K562 (cell line): ENCODE data around the gene PCOLCE2. TPM values are rescaled to one million over a fixed set of nuclear protein-coding genes. Genes with fewer than 3 reads are reported as not detected.

Source experiments
- ATAC-seq: fragments of 200-7000 bp; cut with Tn5 transposase; 3 replicates; pipeline ENCODE4 v1.9.1; 2020; ENCODE audit warnings: moderate library complexity
- BruUV-seq: library from RNA; stranded (reverse); fragments of 400-500 nt; replicated peaks from 2 replicates; lab custom pipeline; 2021; lab: Mats Ljungman, UMichigan
- CTCF ChIA-PET: fragments of 300-600 bp; formaldehyde crosslinking; extraction: SDS; loops from one replicate; lab custom pipeline; 2021; ENCODE audit warnings: low intra/inter-chr PET ratio; lab: Yijun Ruan, JAX
- POLR2A ChIA-PET: fragments of 300-600, 350-650 bp; sonication (Branson Sonifier 250); formaldehyde crosslinking; extraction: SDS; loops from one replicate; lab custom pipeline; 2021; ENCODE audit warnings: antibody characterized with exemption, inconsistent platforms; lab: Yijun Ruan, JAX
- DNase-seq, 4 experiments: peaks; one replicate each; pipeline versions ENCODE4 v3.0.0 to v3.0.0-alpha.2; 2011 to 2018; ENCODE audit warnings: low spot score in 3 of 4, mixed read lengths in 3 of 4; ENCODE audit errors: extremely low read depth in 1 of 4
- FAIRE-seq: peaks from 2 replicates; lab custom pipeline; 2011; peaks lifted over from hg19 to GRCh38; lab: Jason Lieb, UNC
- H2AFZ ChIP-seq: 2 replicates; pipeline ENCODE4 v1.6.0; 2011; ENCODE audit warnings: low read depth, low read length, control low read depth, inconsistent platforms
- H3K27ac ChIP-seq: fragments of 200-600 bp; 3 replicates; pipeline ENCODE4 v1.8.0; 2011; ENCODE audit warnings: low read depth, mild to moderate bottlenecking, control low read depth, inconsistent platforms, low read length, moderate library complexity, mixed read lengths; ENCODE audit errors: extremely low read depth
- H3K27me3 ChIP-seq, 2 experiments: fragments of 300-600 bp in 1 of 2; 2 replicates in 1 of 2; 3 replicates in 1 of 2; pipeline versions ENCODE4 v1.6.0 to v1.8.0; 2011; ENCODE audit warnings: inconsistent platforms in 2 of 2, low read length in 2 of 2, mild to moderate bottlenecking in 1 of 2, mixed read lengths in 1 of 2, moderate library complexity in 1 of 2; ENCODE audit not compliant: control insufficient read depth in 2 of 2, insufficient read depth in 2 of 2
- H3K36me3 ChIP-seq: fragments of 300-600 bp; 3 replicates; pipeline ENCODE4 v1.8.0; 2011; ENCODE audit warnings: mild to moderate bottlenecking, low read length, inconsistent platforms; ENCODE audit not compliant: control insufficient read depth, insufficient read depth
- H3K4me1 ChIP-seq, 2 experiments: fragments of 200-600 bp in 1 of 2; replicated peaks in 1 of 2; 2 replicates in 1 of 2; 3 replicates in 1 of 2; pipeline versions ENCODE4 v1.5.1 to v1.8.0; 2011; ENCODE audit warnings: inconsistent platforms in 2 of 2, low read length in 2 of 2, mild to moderate bottlenecking in 1 of 2, mixed read lengths in 1 of 2, moderate library complexity in 1 of 2; ENCODE audit not compliant: control insufficient read depth in 2 of 2, insufficient read depth in 2 of 2
- H3K4me2 ChIP-seq: 2 replicates; pipeline ENCODE4 v1.6.1; 2011; ENCODE audit warnings: low read length, control low read depth, inconsistent platforms, mixed read lengths; ENCODE audit not compliant: insufficient read depth
- H3K4me3 ChIP-seq: fragments of 200-600 bp; sonication (generic), shearing (Covaris generic); 2 replicates; pipeline ENCODE4 v1.5.1; 2016; ENCODE audit warnings: control low read depth, inconsistent platforms
- H3K79me2 ChIP-seq: fragments of 200-600 bp; 3 replicates; pipeline ENCODE4 v1.8.0; 2011; ENCODE audit warnings: low read length, inconsistent platforms; ENCODE audit not compliant: control insufficient read depth, insufficient read depth
- H3K9ac ChIP-seq, 2 experiments: 2 replicates each; pipeline versions ENCODE4 v1.6.0 to v1.6.1; 2011; ENCODE audit warnings: low read depth in 2 of 2, low read length in 2 of 2, control low read depth in 1 of 2, inconsistent platforms in 1 of 2, mild to moderate bottlenecking in 1 of 2, mixed read lengths in 1 of 2; ENCODE audit not compliant: insufficient read depth in 1 of 2
- H3K9me1 ChIP-seq: one replicate; pipeline ENCODE4 v1.6.0; 2011; ENCODE audit warnings: inconsistent platforms, mild to moderate bottlenecking, low read length, moderate library complexity; ENCODE audit not compliant: control insufficient read depth, insufficient read depth
- H3K9me3 ChIP-seq: replicated peaks from 2 replicates; pipeline ENCODE4 v1.5.1; 2011; ENCODE audit warnings: low read depth, low read length, inconsistent platforms; ENCODE audit not compliant: control insufficient read depth, insufficient read depth
- H4K20me1 ChIP-seq: replicated peaks from 2 replicates; pipeline ENCODE4 v1.6.1; 2011; ENCODE audit warnings: low read length, inconsistent platforms, mixed read lengths; ENCODE audit not compliant: control insufficient read depth, insufficient read depth
- ADNP ChIP-seq: fragments of 200-800 bp; sonication (Bioruptor generic); IDR thresholded peaks from 2 replicates; pipeline ENCODE4 v1.6.1; 2016; ENCODE audit warnings: missing genetic modification characterization, missing compliant biosample characterization
- ARID2 ChIP-seq: fragments of 450-650 bp; IDR thresholded peaks from 2 replicates; pipeline ENCODE4 v1.6.1; 2017; ENCODE audit warnings: antibody characterized with exemption, mild to moderate bottlenecking
- CBFA2T2 ChIP-seq: fragments of 450-650 bp; conservative IDR thresholded peaks from 2 replicates; pipeline ENCODE4 v1.6.1; 2017; ENCODE audit warnings: mild to moderate bottlenecking
- CBFB ChIP-seq: sonication (generic); formaldehyde crosslinking; IDR thresholded peaks from 2 replicates; pipeline ENCODE4 v1.4.0; 2020; ENCODE audit warnings: mild to moderate bottlenecking, missing genetic modification reagents
- CHD4 ChIP-seq: fragments of 200-600 bp; sonication (generic); IDR thresholded peaks from 3 replicates; pipeline ENCODE4 v1.6.1; 2012; ENCODE audit warnings: low read depth, mild to moderate bottlenecking, mixed read lengths, low read length, inconsistent platforms; ENCODE audit not compliant: insufficient read depth, insufficient replicate concordance, poor library complexity, severe bottlenecking
- ETV6 ChIP-seq, 3 experiments: fragments of 150-350 bp in 1 of 3; sonication (generic) in 1 of 3; formaldehyde crosslinking in 1 of 3; IDR thresholded peaks; 2 replicates each; pipeline versions ENCODE4 v1.6.1 to v1.8.0; 2014 to 2022; ENCODE audit warnings: borderline replicate concordance in 2 of 3, low read depth in 2 of 3, antibody characterized with exemption in 1 of 3, low read length in 1 of 3, mild to moderate bottlenecking in 1 of 3, missing genetic modification reagents in 1 of 3
- GMEB1 ChIP-seq: fragments of 250-450 bp; sonication (Bioruptor Pico); IDR thresholded peaks from 2 replicates; pipeline ENCODE4 v1.4.0; 2020; ENCODE audit warnings: mild to moderate bottlenecking
- KLF6 ChIP-seq: fragments of 250-450 bp; sonication (Bioruptor Pico); IDR thresholded peaks from 2 replicates; pipeline ENCODE4 v1.4.0; 2020; ENCODE audit warnings: mild to moderate bottlenecking, moderate library complexity, borderline replicate concordance
- NCOA1 ChIP-seq: fragments of 450-650 bp; IDR thresholded peaks from 2 replicates; pipeline ENCODE4 v1.6.1; 2016; ENCODE audit warnings: low read depth
- POLR3G ChIP-seq: IDR thresholded peaks from 2 replicates; pipeline ENCODE4 v1.6.1; 2011; ENCODE audit not compliant: insufficient read length, insufficient replicate concordance; ENCODE audit errors: extremely low read depth
- PRPF4 ChIP-seq: fragments of 200-400 bp; formaldehyde crosslinking; IDR thresholded peaks from one replicate; pipeline ENCODE4 v1.6.1; 2017; ENCODE audit warnings: low read length, low read depth, mild to moderate bottlenecking; ENCODE audit not compliant: insufficient read depth, poor library complexity, severe bottlenecking
- PTBP1 ChIP-seq: fragments of 200-400 bp; formaldehyde crosslinking; IDR thresholded peaks from 2 replicates; pipeline ENCODE4 v1.6.1; 2017; ENCODE audit warnings: low read depth, low read length
- RBM25 ChIP-seq: fragments of 200-400 bp; formaldehyde crosslinking; IDR thresholded peaks from 2 replicates; pipeline ENCODE4 v1.6.1; 2018; ENCODE audit warnings: low read length, low read depth, moderate library complexity; ENCODE audit not compliant: severe bottlenecking
- TAF15 ChIP-seq: fragments of 200-400 bp; formaldehyde crosslinking; IDR thresholded peaks from 2 replicates; pipeline ENCODE4 v1.6.1; 2017; ENCODE audit warnings: mild to moderate bottlenecking, low read depth, low read length, moderate library complexity
- USF2 ChIP-seq: sonication (generic); formaldehyde crosslinking; IDR thresholded peaks from 2 replicates; pipeline ENCODE4 v1.5.0; 2020; ENCODE audit warnings: missing genetic modification reagents
- ZBTB1 ChIP-seq: sonication (generic); formaldehyde crosslinking; IDR thresholded peaks from 2 replicates; pipeline ENCODE4 v1.8.1; 2023; ENCODE audit warnings: missing genetic modification reagents, low read depth, mild to moderate bottlenecking, borderline replicate concordance
- ZC3H11A ChIP-seq: IDR thresholded peaks from 2 replicates; pipeline ENCODE4 v1.6.1; 2012; ENCODE audit warnings: low read depth, low read length, improper control_type of control experiment
- ZNF253 ChIP-seq: fragments of 250-450 bp; sonication (Bioruptor Pico); conservative IDR thresholded peaks from 2 replicates; pipeline ENCODE4 v1.6.1; 2021; ENCODE audit warnings: mild to moderate bottlenecking
- ZNF3 ChIP-seq: fragments of 250-450 bp; sonication (Bioruptor Pico); IDR thresholded peaks from 2 replicates; pipeline ENCODE4 v1.5.0; 2021; ENCODE audit warnings: mild to moderate bottlenecking, moderate library complexity
- WGBS: fragments of 100-300 bp; shearing (Covaris generic); methylation state at CpG from one replicate; pipeline ENCODE4 v1.1.6; 2016; ENCODE audit warnings: low coverage, mixed read lengths; ENCODE audit not compliant: insufficient coverage; ENCODE audit errors: missing lambda C conversion rate; 5-methylcytosine and 5-hydroxymethylcytosine counted together
- in situ Hi-C: fragments of 300-500 bp; cut with MboI; formaldehyde crosslinking; loops from 4 replicates; pipeline ENCODE4 v1.15.0; 2018; ENCODE audit warnings: inconsistent platforms, mixed read lengths
- intact Hi-C: fragments of 100-400 bp; cut with micrococcal nuclease; formaldehyde crosslinking; loops from 2 replicates; pipeline ENCODE4 v1.14.2; 2022
- polyA plus RNA-seq, 8 experiments: library from polyadenylated mRNA; depleted of rRNA in 4 of 8; stranded (reverse) in 5 of 8; unstranded in 3 of 8; fragments of >200 nt; fragmentation: Nextera tagmentation in 2 of 8; fragmentation: Illumina TruSeq in 1 of 8; extraction: Ambion mirVana in 2 of 8; extraction: Trizol in 1 of 8; gene quantifications; 2 replicates each; pipeline versions ENCODE4 v1.2.1 to v1.2.3, GENCODE V29; 2011 to 2014; ENCODE audit warnings: inconsistent platforms in 1 of 8, missing spikeins in 1 of 8
- total RNA-seq, 7 experiments: library from RNA; depleted of rRNA in 6 of 7; stranded (reverse); fragments of >200 nt in 6 of 7; fragmentation: Illumina TruSeq in 2 of 7; extraction: Trizol in 2 of 7; gene quantifications; 2 replicates each; pipeline versions ENCODE4 v1.2.1 to v1.2.3, GENCODE V29; 2011 to 2021; ENCODE audit warnings: low replicate concordance in 1 of 7
- TF ChIP-seq, protein P1 (sequence below): IDR thresholded peaks from 2 replicates; pipeline ENCODE4 v1.6.1; 2011; ENCODE audit not compliant: insufficient read length; ENCODE audit errors: extremely low read depth

The PCOLCE2 gene
- total and polyA plus RNA-seq, 9 of the 15 experiments (the other 6 are each of a cell fraction or from before 2014, with no cell fraction given), result 0.18 to 1.2 (median 0.65) TPM

- CTCF ChIA-PET, result no interaction called here
- POLR2A ChIA-PET, result no interaction called here
- no TSS peak for BruUV-seq
- FAIRE-seq (no peak), ATAC-seq (peak; percentile 70), DNase-seq (peak in 3 of 4 experiments; percentile 42 to 68 (median 49))
- Histone ChIP-seq H3K36me3 (no peaks in the 10 kb centered on the region), H2AFZ (peak overlapping the region; percentile 8; the same call in 1 of the 2 replicates), H4K20me1 (no peaks in the 10 kb centered on the region), H3K9ac (no peak overlapping the region), H3K4me2 (no peak overlapping the region), H3K27me3 (peaks cover 0 to 3% of the 10 kb centered on the region in 2 experiments; a peak in 1 of 5 replicates), H3K4me3 (no peak overlapping the region), H3K4me1 (peaks cover 0 to 3% of the 10 kb centered on the region in 2 experiments; a peak in 1 of 5 replicates), H3K79me2 (no peaks in the 10 kb centered on the region), H3K9me3 (no peaks in the 10 kb centered on the region), H3K27ac (no peak overlapping the region), H3K9me1 (no peaks in the 10 kb centered on the region)
- intact Hi-C loops (no loop called here), in situ Hi-C loops (no loop called here)
- 19% methylated on average over 3 of the region's 3 CpGs for WGBS
- TF ChIP-seq USF2 (CRISPR knock-in tag) (peak; percentile 85), ETV6 (IDR thresholded peaks at IDR 0.05; ENCODE audit: borderline replicate concordance in 1 of 2, low read depth in 2 of 2, low read length in 1 of 2) (no peak), ETV6 (CRISPR knock-in tag; IDR thresholded peaks at IDR 0.05; ENCODE audit: borderline replicate concordance) (no peak), ZBTB1 (CRISPR knock-in tag) (no peak), PTBP1 (no peak), ARID2 (no peak), RBM25 (peak; percentile 18), PRPF4 (no peak), CBFA2T2 (0 out of 2 replicates have a peak, but pooled peaks have one; percentile 12), KLF6 (CRISPR knock-in tag) (no peak), ZNF253 (no peak), CBFB (CRISPR knock-in tag) (no peak), POLR3G (no peak), NCOA1 (no peak), ZC3H11A (no peak), ADNP (tag) (no peak), GMEB1 (CRISPR knock-in tag) (no peak), TAF15 (no peak), ZNF3 (CRISPR knock-in tag) (no peak), CHD4 (no peak)
- TF ChIP-seq, protein P1, sequence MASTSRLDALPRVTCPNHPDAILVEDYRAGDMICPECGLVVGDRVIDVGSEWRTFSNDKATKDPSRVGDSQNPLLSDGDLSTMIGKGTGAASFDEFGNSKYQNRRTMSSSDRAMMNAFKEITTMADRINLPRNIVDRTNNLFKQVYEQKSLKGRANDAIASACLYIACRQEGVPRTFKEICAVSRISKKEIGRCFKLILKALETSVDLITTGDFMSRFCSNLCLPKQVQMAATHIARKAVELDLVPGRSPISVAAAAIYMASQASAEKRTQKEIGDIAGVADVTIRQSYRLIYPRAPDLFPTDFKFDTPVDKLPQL, result no peak
Measured at GRCh38 chr3:142894493-142894892, 5.6 kb upstream of the PCOLCE2 start.
